Dermis microvascular lymphatic vessel endothelial cell (primary cell): ENCODE data around the gene VDR. TPM values are rescaled to one million over a fixed set of nuclear protein-coding genes. Genes with fewer than 3 reads are reported as not detected.
"Not testable (repeated sequence)": the region's sequence is repeated elsewhere in the genome, so short reads cannot be mapped to it uniquely, and the experiment has no call there.

Experiments used
- DNase-seq, 2 donors: peaks; one replicate each; pipeline versions ENCODE4 v3.0.0 to v3.0.0-alpha.2; 2010; ENCODE audit warnings: low read depth in 2 of 2
- total RNA-seq: library from RNA; depleted of rRNA; stranded (reverse); fragments of >200 nt; gene quantifications from 2 replicates; pipeline ENCODE4 v1.2.1, GENCODE V29; 2014

Gene VDR
- total RNA-seq, 1 donor from 2014 or later: under 0.01 TPM

- DNase-seq: no peak
These were observed 54.4 kb downstream of the VDR start for GRCh38 chr12:47850153-47851084.

GRCh38 chr12:47849261-47849660 is 55.5 kb downstream of the VDR start:
- no peak for DNase-seq

- no peak for DNase-seq
These were observed 55.9 kb downstream of the VDR start for GRCh38 chr12:47848853-47849252.

- no peak for DNase-seq
These were observed 58.3 kb downstream of the VDR start for GRCh38 chr12:47846294-47846996.

- no peak for DNase-seq
These were observed 59.7 kb downstream of the VDR start for GRCh38 chr12:47845081-47845480.

- no peak for DNase-seq
These were observed 60.4 kb downstream of the VDR start for GRCh38 chr12:47844264-47845019.

GRCh38 chr12:47843226-47843980 is 61.4 kb downstream of the VDR start:
- DNase-seq: no peak

GRCh38 chr12:47842543-47842942 is 62.3 kb downstream of the VDR start:
- not testable (repeated sequence) for DNase-seq

- no peak for DNase-seq
These were observed 62.9 kb downstream of the VDR start for GRCh38 chr12:47841910-47842309.

- no peak for DNase-seq
These were observed 63.3 kb downstream of the VDR start for GRCh38 chr12:47841501-47841900.

GRCh38 chr12:47840571-47840970 is 64.2 kb downstream of the VDR start:
- no peak for DNase-seq

- DNase-seq: no peak
These were observed 65.4 kb downstream of the VDR start for GRCh38 chr12:47839214-47839876.

GRCh38 chr12:47838286-47838931 is 66.4 kb downstream of the VDR start:
- peak in 1 of 2 donors; percentile 61 for DNase-seq

GRCh38 chr12:47837190-47838171 is 67.3 kb downstream of the VDR start:
- DNase-seq: peak; percentile 57 to 82

- no peak for DNase-seq
These were observed 69.0 kb downstream of the VDR start for GRCh38 chr12:47835831-47836155.

GRCh38 chr12:47835006-47835830 is 69.6 kb downstream of the VDR start:
- no peak for DNase-seq

GRCh38 chr12:47834199-47834903 is 70.4 kb downstream of the VDR start:
- DNase-seq: no peak
